GM23338 (cell line): ENCODE results near the gene FARSA. TPM values are rescaled to one million over a fixed set of nuclear protein-coding genes. Genes with fewer than 3 reads are reported as not detected.
A peak's percentile ranks its signal among the peaks of the same experiment; 100 is the strongest.

Experiments
- ATAC-seq: fragments of 200-7000 bp; cut with Tn5 transposase; 3 replicates; pipeline ENCODE4 v1.9.1; 2020
- DNase-seq: peaks from one replicate; pipeline ENCODE4 v3.0.0-alpha.2; 2015; ENCODE audit warnings: low spot score
- H2AFZ ChIP-seq: fragments of 200-600 bp; sonication (generic); 2 replicates; pipeline ENCODE4 v1.8.0; 2016; ENCODE audit warnings: antibody characterized with exemption, mild to moderate bottlenecking, moderate library complexity
- H3F3A ChIP-seq: fragments of 200-600 bp; sonication (generic); replicated peaks from 2 replicates; pipeline ENCODE4 v1.8.0; 2017; ENCODE audit warnings: antibody characterized with exemption, mixed run types, low read depth
- H3K27ac ChIP-seq: fragments of 200-600 bp; sonication (generic); 2 replicates; pipeline ENCODE4 v1.6.1; 2016; ENCODE audit warnings: low read depth
- H3K27me3 ChIP-seq: fragments of 200-600 bp; sonication (generic); 2 replicates; pipeline ENCODE4 v1.8.0; 2016; ENCODE audit warnings: mild to moderate bottlenecking, mixed run types, moderate library complexity; ENCODE audit not compliant: insufficient read depth
- H3K36me3 ChIP-seq: fragments of 200-600 bp; sonication (generic); 2 replicates; pipeline ENCODE4 v1.8.0; 2016; ENCODE audit warnings: mild to moderate bottlenecking; ENCODE audit not compliant: insufficient read depth
- H3K4me1 ChIP-seq: fragments of 200-600 bp; sonication (generic); 2 replicates; pipeline ENCODE4 v1.8.0; 2016; ENCODE audit warnings: mild to moderate bottlenecking, moderate library complexity; ENCODE audit not compliant: insufficient read depth
- H3K4me2 ChIP-seq: fragments of 200-600 bp; sonication (generic); 2 replicates; pipeline ENCODE4 v1.7.1; 2017; ENCODE audit warnings: mixed run types
- H3K4me3 ChIP-seq: fragments of 200-600 bp; sonication (generic); 2 replicates; pipeline ENCODE4 v1.6.1; 2016; ENCODE audit warnings: mixed run types
- H3K79me2 ChIP-seq: fragments of 200-600 bp; sonication (generic); replicated peaks from 2 replicates; pipeline ENCODE4 v1.8.0; 2017; ENCODE audit warnings: mild to moderate bottlenecking; ENCODE audit not compliant: insufficient read depth
- H3K9me2 ChIP-seq: fragments of 200-600 bp; sonication (generic); 2 replicates; pipeline ENCODE4 v1.8.0; 2017; ENCODE audit not compliant: insufficient read depth
- H4K20me1 ChIP-seq: fragments of 200-600 bp; sonication (generic); replicated peaks from 2 replicates; pipeline ENCODE4 v1.8.0; 2017; ENCODE audit warnings: mild to moderate bottlenecking; ENCODE audit not compliant: insufficient read depth
- H3K27ac Mint-ChIP-seq: 2 replicates; pipeline ENCODE4 v1.8.0; 2020; ENCODE audit warnings: inconsistent platforms, mild to moderate bottlenecking, moderate library complexity, mixed read lengths
- H3K27me3 Mint-ChIP-seq: 3 replicates; pipeline ENCODE4 v1.8.0; 2022; ENCODE audit warnings: low read depth, mild to moderate bottlenecking, moderate library complexity, mixed read lengths, inconsistent platforms; ENCODE audit not compliant: insufficient read depth, poor library complexity
- H3K36me3 Mint-ChIP-seq: 3 replicates; pipeline ENCODE4 v1.8.0; 2021; ENCODE audit warnings: low read depth, mild to moderate bottlenecking, inconsistent platforms, moderate library complexity, mixed read lengths
- H3K4me1 Mint-ChIP-seq: 3 replicates; pipeline ENCODE4 v1.8.0; 2020; ENCODE audit warnings: mild to moderate bottlenecking, inconsistent platforms, mixed read lengths
- H3K4me3 Mint-ChIP-seq: 3 replicates; pipeline ENCODE4 v1.8.0; 2021; ENCODE audit warnings: moderate library complexity, mild to moderate bottlenecking, inconsistent platforms, mixed read lengths
- H3K9me3 Mint-ChIP-seq: 3 replicates; pipeline ENCODE4 v1.8.0; 2020; ENCODE audit warnings: moderate library complexity, mild to moderate bottlenecking, inconsistent platforms, mixed read lengths
- CREB1 ChIP-seq: fragments of 250-450 bp; sonication (Bioruptor Pico); IDR thresholded peaks from 2 replicates; pipeline ENCODE4 v1.5.0; 2020; ENCODE audit warnings: low read depth, mild to moderate bottlenecking, moderate library complexity
- CTCF ChIP-seq, 2 experiments: fragments of 200-600 bp in 1 of 2; sonication (generic) in 1 of 2; conservative IDR thresholded peaks; 2 replicates each; pipeline versions ENCODE4 v1.5.1 to v1.6.1; 2016 to 2017; ENCODE audit warnings: antibody characterized with exemption in 2 of 2, low read depth in 2 of 2, mild to moderate bottlenecking in 2 of 2, moderate library complexity in 1 of 2
- ETS1 ChIP-seq: IDR thresholded peaks from 2 replicates; pipeline ENCODE4 v1.6.1; 2016; ENCODE audit warnings: antibody characterized with exemption
- EZH2 ChIP-seq: fragments of 200-600 bp; sonication (generic); IDR thresholded peaks from one replicate; pipeline ENCODE4 v1.8.0; 2017; ENCODE audit warnings: antibody characterized with exemption, mild to moderate bottlenecking, low read depth; ENCODE audit not compliant: unreplicated experiment
- EZH2phosphoT487 ChIP-seq: fragments of 200-600 bp; sonication (generic); IDR thresholded peaks from one replicate; pipeline ENCODE4 v1.8.1; 2018; ENCODE audit warnings: antibody characterized with exemption; ENCODE audit not compliant: unreplicated experiment
- JUNB ChIP-seq: IDR thresholded peaks from one replicate; pipeline ENCODE4 v1.6.1; 2016; ENCODE audit warnings: antibody characterized with exemption; ENCODE audit not compliant: unreplicated experiment
- NANOG ChIP-seq: IDR thresholded peaks from 2 replicates; pipeline ENCODE4 v1.6.1; 2016; ENCODE audit warnings: antibody characterized with exemption, borderline replicate concordance
- POLR2AphosphoS5 ChIP-seq: IDR thresholded peaks from 2 replicates; pipeline ENCODE4 v1.6.1; 2016; ENCODE audit warnings: antibody characterized with exemption, low read depth
- STAT1 ChIP-seq: IDR thresholded peaks from one replicate; pipeline ENCODE4 v1.6.1; 2016; ENCODE audit warnings: antibody characterized with exemption; ENCODE audit not compliant: unreplicated experiment
- ZNF114 ChIP-seq: fragments of 250-450 bp; sonication (Bioruptor Pico); IDR thresholded peaks from 2 replicates; pipeline ENCODE4 v1.5.0; 2020; ENCODE audit warnings: mild to moderate bottlenecking, moderate library complexity
- ZNF331 ChIP-seq: fragments of 250-450 bp; sonication (Bioruptor Pico); IDR thresholded peaks from 2 replicates; pipeline ENCODE4 v1.5.0; 2020; ENCODE audit warnings: low read depth, mild to moderate bottlenecking, moderate library complexity
- polyA plus RNA-seq: library from polyadenylated mRNA; unstranded; fragments of >200 nt; fragmentation: Nextera tagmentation; extraction: Ambion mirVana; gene quantifications from 2 replicates; pipeline ENCODE4 v1.2.1, GENCODE V29; 2016
- total RNA-seq: library from RNA; depleted of rRNA; stranded (reverse); fragments of >200 nt; shearing (Covaris generic); gene quantifications from 2 replicates; pipeline ENCODE4 v1.2.3, GENCODE V29; 2014
- TF ChIP-seq, protein P1 (sequence below): fragments of 250-450 bp; sonication (Bioruptor Pico); IDR thresholded peaks from 2 replicates; pipeline ENCODE4 v1.5.0; 2020; ENCODE audit warnings: mild to moderate bottlenecking, moderate library complexity
- TF ChIP-seq, protein P2 (sequence below): IDR thresholded peaks from one replicate; pipeline ENCODE4 v1.6.1; 2018; ENCODE audit warnings: antibody characterized with exemption; ENCODE audit not compliant: unreplicated experiment

Gene FARSA
- total and polyA plus RNA-seq, 2 experiments from 2014 or later: 74.7 to 86.4 TPM

DNA sequence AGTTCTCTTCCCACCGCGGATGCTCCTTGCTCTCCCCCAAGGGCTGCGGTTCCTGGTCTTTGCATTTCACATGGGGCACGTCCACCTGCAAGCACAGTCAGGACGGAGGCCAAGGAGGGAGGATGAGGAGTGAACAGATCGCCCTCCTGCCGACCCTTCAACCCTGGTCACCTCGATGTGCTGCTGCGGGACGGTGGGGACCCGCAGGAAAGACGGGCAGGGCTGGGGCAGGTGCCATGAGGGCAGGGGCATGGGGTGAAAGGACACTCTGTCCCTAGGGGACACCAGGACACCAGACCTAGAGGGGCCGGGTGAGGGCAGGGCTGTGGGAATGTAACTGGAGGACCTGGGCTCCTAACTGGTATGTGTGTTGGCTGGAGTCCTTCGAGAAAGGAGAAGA is 15.3 kb downstream of the FARSA start:
- Histone ChIP-seq H3K36me3 (no peaks in the 10 kb centered on the region), H3K79me2 (no peaks in the 10 kb centered on the region), H3K4me1 (peaks cover 8% of the 10 kb centered on the region), H3K27me3 (peaks cover 13% of the 10 kb centered on the region), H4K20me1 (peaks cover 6% of the 10 kb centered on the region; the same call in 1 of the 2 replicates), H3K27ac (no peak overlapping the region), H2AFZ (no peak overlapping the region), H3K9me2 (no peaks in the 10 kb centered on the region; the same call in 1 of the 2 replicates), H3F3A (peaks cover 19% of the 10 kb centered on the region), H3K4me3 (no peak overlapping the region), H3K4me2 (no peak overlapping the region)
- no peak overlapping the region for H3K27ac Mint-ChIP-seq
- ATAC-seq: no peak
- peaks cover 38% of the 10 kb centered on the region for H3K27me3 Mint-ChIP-seq
- peaks cover 12% of the 10 kb centered on the region for H3K4me1 Mint-ChIP-seq
- DNase-seq: no peak
- peaks cover 35% of the 10 kb centered on the region for H3K36me3 Mint-ChIP-seq
- TF ChIP-seq ETS1: no peak
- no peak for TF ChIP-seq EZH2phosphoT487
- TF ChIP-seq, protein P1, sequence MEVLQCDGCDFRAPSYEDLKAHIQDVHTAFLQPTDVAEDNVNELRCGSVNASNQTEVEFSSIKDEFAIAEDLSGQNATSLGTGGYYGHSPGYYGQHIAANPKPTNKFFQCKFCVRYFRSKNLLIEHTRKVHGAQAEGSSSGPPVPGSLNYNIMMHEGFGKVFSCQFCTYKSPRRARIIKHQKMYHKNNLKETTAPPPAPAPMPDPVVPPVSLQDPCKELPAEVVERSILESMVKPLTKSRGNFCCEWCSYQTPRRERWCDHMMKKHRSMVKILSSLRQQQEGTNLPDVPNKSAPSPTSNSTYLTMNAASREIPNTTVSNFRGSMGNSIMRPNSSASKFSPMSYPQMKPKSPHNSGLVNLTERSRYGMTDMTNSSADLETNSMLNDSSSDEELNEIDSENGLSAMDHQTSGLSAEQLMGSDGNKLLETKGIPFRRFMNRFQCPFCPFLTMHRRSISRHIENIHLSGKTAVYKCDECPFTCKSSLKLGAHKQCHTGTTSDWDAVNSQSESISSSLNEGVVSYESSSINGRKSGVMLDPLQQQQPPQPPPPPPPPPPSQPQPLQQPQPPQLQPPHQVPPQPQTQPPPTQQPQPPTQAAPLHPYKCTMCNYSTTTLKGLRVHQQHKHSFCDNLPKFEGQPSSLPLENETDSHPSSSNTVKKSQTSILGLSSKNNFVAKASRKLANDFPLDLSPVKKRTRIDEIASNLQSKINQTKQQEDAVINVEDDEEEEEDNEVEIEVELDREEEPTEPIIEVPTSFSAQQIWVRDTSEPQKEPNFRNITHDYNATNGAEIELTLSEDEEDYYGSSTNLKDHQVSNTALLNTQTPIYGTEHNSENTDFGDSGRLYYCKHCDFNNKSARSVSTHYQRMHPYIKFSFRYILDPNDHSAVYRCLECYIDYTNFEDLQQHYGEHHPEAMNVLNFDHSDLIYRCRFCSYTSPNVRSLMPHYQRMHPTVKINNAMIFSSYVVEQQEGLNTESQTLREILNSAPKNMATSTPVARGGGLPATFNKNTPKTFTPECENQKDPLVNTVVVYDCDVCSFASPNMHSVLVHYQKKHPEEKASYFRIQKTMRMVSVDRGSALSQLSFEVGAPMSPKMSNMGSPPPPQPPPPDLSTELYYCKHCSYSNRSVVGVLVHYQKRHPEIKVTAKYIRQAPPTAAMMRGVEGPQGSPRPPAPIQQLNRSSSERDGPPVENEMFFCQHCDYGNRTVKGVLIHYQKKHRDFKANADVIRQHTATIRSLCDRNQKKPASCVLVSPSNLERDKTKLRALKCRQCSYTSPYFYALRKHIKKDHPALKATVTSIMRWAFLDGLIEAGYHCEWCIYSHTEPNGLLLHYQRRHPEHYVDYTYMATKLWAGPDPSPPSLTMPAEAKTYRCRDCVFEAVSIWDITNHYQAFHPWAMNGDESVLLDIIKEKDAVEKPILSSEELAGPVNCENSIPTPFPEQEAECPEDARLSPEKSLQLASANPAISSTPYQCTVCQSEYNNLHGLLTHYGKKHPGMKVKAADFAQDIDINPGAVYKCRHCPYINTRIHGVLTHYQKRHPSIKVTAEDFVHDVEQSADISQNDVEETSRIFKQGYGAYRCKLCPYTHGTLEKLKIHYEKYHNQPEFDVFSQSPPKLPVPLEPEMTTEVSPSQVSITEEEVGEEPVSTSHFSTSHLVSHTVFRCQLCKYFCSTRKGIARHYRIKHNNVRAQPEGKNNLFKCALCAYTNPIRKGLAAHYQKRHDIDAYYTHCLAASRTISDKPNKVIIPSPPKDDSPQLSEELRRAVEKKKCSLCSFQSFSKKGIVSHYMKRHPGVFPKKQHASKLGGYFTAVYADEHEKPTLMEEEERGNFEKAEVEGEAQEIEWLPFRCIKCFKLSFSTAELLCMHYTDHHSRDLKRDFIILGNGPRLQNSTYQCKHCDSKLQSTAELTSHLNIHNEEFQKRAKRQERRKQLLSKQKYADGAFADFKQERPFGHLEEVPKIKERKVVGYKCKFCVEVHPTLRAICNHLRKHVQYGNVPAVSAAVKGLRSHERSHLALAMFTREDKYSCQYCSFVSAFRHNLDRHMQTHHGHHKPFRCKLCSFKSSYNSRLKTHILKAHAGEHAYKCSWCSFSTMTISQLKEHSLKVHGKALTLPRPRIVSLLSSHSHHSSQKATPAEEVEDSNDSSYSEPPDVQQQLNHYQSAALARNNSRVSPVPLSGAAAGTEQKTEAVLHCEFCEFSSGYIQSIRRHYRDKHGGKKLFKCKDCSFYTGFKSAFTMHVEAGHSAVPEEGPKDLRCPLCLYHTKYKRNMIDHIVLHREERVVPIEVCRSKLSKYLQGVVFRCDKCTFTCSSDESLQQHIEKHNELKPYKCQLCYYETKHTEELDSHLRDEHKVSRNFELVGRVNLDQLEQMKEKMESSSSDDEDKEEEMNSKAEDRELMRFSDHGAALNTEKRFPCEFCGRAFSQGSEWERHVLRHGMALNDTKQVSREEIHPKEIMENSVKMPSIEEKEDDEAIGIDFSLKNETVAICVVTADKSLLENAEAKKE (CRISPR knock-in tag): no peak
- TF ChIP-seq CREB1: no peak
- TF ChIP-seq ZNF331: no peak
- TF ChIP-seq POLR2AphosphoS5: no peak
- TF ChIP-seq JUNB: no peak
- TF ChIP-seq CTCF (conservative IDR thresholded peaks at IDR 0.05; ENCODE audit: low read depth in 2 of 2): no peak
- TF ChIP-seq EZH2: no peak
- TF ChIP-seq STAT1: no peak
- TF ChIP-seq, protein P2, sequence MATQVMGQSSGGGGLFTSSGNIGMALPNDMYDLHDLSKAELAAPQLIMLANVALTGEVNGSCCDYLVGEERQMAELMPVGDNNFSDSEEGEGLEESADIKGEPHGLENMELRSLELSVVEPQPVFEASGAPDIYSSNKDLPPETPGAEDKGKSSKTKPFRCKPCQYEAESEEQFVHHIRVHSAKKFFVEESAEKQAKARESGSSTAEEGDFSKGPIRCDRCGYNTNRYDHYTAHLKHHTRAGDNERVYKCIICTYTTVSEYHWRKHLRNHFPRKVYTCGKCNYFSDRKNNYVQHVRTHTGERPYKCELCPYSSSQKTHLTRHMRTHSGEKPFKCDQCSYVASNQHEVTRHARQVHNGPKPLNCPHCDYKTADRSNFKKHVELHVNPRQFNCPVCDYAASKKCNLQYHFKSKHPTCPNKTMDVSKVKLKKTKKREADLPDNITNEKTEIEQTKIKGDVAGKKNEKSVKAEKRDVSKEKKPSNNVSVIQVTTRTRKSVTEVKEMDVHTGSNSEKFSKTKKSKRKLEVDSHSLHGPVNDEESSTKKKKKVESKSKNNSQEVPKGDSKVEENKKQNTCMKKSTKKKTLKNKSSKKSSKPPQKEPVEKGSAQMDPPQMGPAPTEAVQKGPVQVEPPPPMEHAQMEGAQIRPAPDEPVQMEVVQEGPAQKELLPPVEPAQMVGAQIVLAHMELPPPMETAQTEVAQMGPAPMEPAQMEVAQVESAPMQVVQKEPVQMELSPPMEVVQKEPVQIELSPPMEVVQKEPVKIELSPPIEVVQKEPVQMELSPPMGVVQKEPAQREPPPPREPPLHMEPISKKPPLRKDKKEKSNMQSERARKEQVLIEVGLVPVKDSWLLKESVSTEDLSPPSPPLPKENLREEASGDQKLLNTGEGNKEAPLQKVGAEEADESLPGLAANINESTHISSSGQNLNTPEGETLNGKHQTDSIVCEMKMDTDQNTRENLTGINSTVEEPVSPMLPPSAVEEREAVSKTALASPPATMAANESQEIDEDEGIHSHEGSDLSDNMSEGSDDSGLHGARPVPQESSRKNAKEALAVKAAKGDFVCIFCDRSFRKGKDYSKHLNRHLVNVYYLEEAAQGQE: no peak
- TF ChIP-seq NANOG: no peak
- no peak for TF ChIP-seq ZNF114
- H3K4me3 Mint-ChIP-seq: 0 out of 3 replicates have a peak overlapping the region, but pooled peaks have one; percentile 39
- H3K9me3 Mint-ChIP-seq: peaks cover 11% of the 10 kb centered on the region; the same call in 2 of the 3 replicates
